Activated CD4-positive, alpha-beta T cell treated with anti-CD3 and anti-CD28 coated beads for 4 hours (primary cell): Measurements from ENCODE around the gene KRTDAP.

ENCODE experiments used
- DNase-seq, 2 donors: peaks; one replicate each; pipeline ENCODE4 v3.0.0-alpha.2; 2020

Gene KRTDAP

GRCh38 chr19:35490364-35490763 is at the start of gene KRTDAP:
KRTDAP (minus strand) TSS chr19:35490464; CDS start chr19:35490442, 22 bp downstream.
- no peak for DNase-seq

GRCh38 chr19:35539850-35540249 is 49.6 kb upstream of the KRTDAP start:
- no peak for DNase-seq

GRCh38 chr19:35539314-35539713 is 49.0 kb upstream of the KRTDAP start:
- DNase-seq: no peak

GRCh38 chr19:35534803-35535480 is 44.7 kb upstream of the KRTDAP start:
- no peak for DNase-seq

GRCh38 chr19:35533822-35534392 is 43.6 kb upstream of the KRTDAP start:
- DNase-seq: no peak

- no peak for DNase-seq
Measured at GRCh38 chr19:35533201-35533821, 43.0 kb upstream of the KRTDAP start, which contains the start of gene GAPDHS. GAPDHS (plus strand) TSS chr19:35533456; CDS start chr19:35533528, 72 bp downstream.

GRCh38 chr19:35531291-35531690 is 41.0 kb upstream of the KRTDAP start:
- DNase-seq: no peak

GRCh38 chr19:35529241-35530218 is 39.3 kb upstream of the KRTDAP start:
- no peak for DNase-seq

GRCh38 chr19:35528218-35529038 is 38.2 kb upstream of the KRTDAP start, which contains the start of gene SBSN:
SBSN (minus strand) TSS chr19:35528311; CDS start chr19:35528281, 30 bp downstream.
- no peak for DNase-seq

GRCh38 chr19:35525873-35526272 is 35.6 kb upstream of the KRTDAP start:
- no peak for DNase-seq

- DNase-seq: no peak
Measured at GRCh38 chr19:35524181-35524837, 34.0 kb upstream of the KRTDAP start.

- DNase-seq: no peak
Measured at GRCh38 chr19:35522745-35523327, 32.6 kb upstream of the KRTDAP start.

- DNase-seq: no peak
Measured at GRCh38 chr19:35521124-35521743, 31.0 kb upstream of the KRTDAP start.

GRCh38 chr19:35519291-35519690 is 29.0 kb upstream of the KRTDAP start:
- no peak for DNase-seq

- DNase-seq: no peak
Measured at GRCh38 chr19:35518313-35518712, 28.0 kb upstream of the KRTDAP start.

GRCh38 chr19:35517342-35517741 is 27.1 kb upstream of the KRTDAP start:
- DNase-seq: no peak

- DNase-seq: no peak
Measured at GRCh38 chr19:35516310-35516709, 26.0 kb upstream of the KRTDAP start.

- no peak for DNase-seq
Measured at GRCh38 chr19:35514282-35514809, 24.1 kb upstream of the KRTDAP start.

- no peak for DNase-seq
Measured at GRCh38 chr19:35513628-35514281, 23.5 kb upstream of the KRTDAP start, which contains the start of gene DMKN. DMKN (minus strand) TSS chr19:35513649; CDS start chr19:35513475, 174 bp downstream.
